Lower leg skin (tissue), 3 donors: ENCODE data around the gene ARRDC4.

Experiments
- POLR2A ChIP-seq, 2 donors: fragments of 450-650 bp; IDR thresholded peaks; one replicate each; pipeline ENCODE4 v1.6.1; 2016 to 2017; ENCODE audit warnings: antibody characterized with exemption in 2 of 2, mild to moderate bottlenecking in 1 of 2, moderate library complexity in 1 of 2
- TF ChIP-seq, protein P1 (sequence below), 3 donors: fragments of 450-650 bp; IDR thresholded peaks; one replicate each; pipeline ENCODE4 v1.5.1; 2016; ENCODE audit warnings: antibody characterized with exemption in 3 of 3, mild to moderate bottlenecking in 3 of 3, moderate library complexity in 2 of 3

DNA sequence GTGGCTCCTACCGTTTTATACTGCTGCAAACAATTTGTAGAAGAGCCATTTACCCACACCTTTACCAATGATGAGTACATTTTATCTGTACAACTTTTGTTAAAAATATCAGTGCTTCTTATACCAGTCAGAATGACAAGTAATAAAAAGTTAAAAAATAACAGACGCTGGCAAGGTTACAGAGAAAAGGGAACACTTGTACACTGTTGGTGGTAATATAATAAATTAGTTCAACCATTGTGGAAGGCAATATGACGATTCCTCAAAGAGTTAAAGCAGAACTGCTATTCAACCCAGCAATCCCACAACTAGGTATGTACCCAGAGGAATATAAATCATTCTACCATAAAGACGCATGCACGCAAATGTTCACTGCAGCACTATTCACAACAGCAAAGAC, 51.9 kb downstream of the ARRDC4 start:
- TF ChIP-seq, protein P1, sequence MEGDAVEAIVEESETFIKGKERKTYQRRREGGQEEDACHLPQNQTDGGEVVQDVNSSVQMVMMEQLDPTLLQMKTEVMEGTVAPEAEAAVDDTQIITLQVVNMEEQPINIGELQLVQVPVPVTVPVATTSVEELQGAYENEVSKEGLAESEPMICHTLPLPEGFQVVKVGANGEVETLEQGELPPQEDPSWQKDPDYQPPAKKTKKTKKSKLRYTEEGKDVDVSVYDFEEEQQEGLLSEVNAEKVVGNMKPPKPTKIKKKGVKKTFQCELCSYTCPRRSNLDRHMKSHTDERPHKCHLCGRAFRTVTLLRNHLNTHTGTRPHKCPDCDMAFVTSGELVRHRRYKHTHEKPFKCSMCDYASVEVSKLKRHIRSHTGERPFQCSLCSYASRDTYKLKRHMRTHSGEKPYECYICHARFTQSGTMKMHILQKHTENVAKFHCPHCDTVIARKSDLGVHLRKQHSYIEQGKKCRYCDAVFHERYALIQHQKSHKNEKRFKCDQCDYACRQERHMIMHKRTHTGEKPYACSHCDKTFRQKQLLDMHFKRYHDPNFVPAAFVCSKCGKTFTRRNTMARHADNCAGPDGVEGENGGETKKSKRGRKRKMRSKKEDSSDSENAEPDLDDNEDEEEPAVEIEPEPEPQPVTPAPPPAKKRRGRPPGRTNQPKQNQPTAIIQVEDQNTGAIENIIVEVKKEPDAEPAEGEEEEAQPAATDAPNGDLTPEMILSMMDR (IDR thresholded peaks at IDR 0.05) = no peak
- TF ChIP-seq POLR2A (IDR thresholded peaks at IDR 0.05) = no peak
